HCT116 (cell line): ENCODE data around the gene TACC2.

Experiments used
- CTCF ChIP-seq, 3 experiments: fragments of 200-600 bp in 1 of 3; sonication (generic) in 1 of 3; IDR thresholded peaks in 2 of 3; conservative IDR thresholded peaks in 1 of 3; 2 replicates each; pipeline ENCODE4 v1.5.1; 2012 to 2017; ENCODE audit warnings: low read depth in 2 of 3, low read length in 2 of 3, antibody characterized with exemption in 1 of 3, borderline replicate concordance in 1 of 3, control low read depth in 1 of 3, mild to moderate bottlenecking in 1 of 3, mixed read lengths in 1 of 3, mixed run types in 1 of 3, moderate library complexity in 1 of 3; ENCODE audit not compliant: insufficient read depth in 1 of 3
- EZH2 ChIP-seq: fragments of 200-600 bp; sonication (generic); IDR thresholded peaks from 2 replicates; pipeline ENCODE4 v1.6.1; 2017; ENCODE audit warnings: antibody characterized with exemption, mixed run types
- JUND ChIP-seq: IDR thresholded peaks from 2 replicates; pipeline ENCODE4 v1.6.1; 2012
- SRF ChIP-seq: IDR thresholded peaks from 2 replicates; pipeline ENCODE4 v1.6.1; 2012; ENCODE audit warnings: low read depth
- ZFX ChIP-seq: fragments of 450-650 bp; IDR thresholded peaks from 2 replicates; pipeline ENCODE4 v1.6.1; 2017

- TF ChIP-seq SRF (no peak), ZFX (no peak), JUND (no peak), EZH2 (no peak), CTCF (IDR thresholded peaks at IDR 0.05 in 2 of 3, conservative IDR thresholded peaks at IDR 0.05 in 1 of 3; ENCODE audit: borderline replicate concordance in 1 of 3, insufficient read depth in 1 of 3, low read depth in 2 of 3, low read length in 2 of 3) (no peak)
Observed at GRCh38 chr10:122264436-122264835, 275.5 kb downstream of the TACC2 start.
